GM19372 (cell line): Measurements from ENCODE around the gene ADCY9.
"Not testable (repeated sequence)": the region's sequence is repeated elsewhere in the genome, so short reads cannot be mapped to it uniquely, and the experiment has no call there.

Experiments
- ATAC-seq: cut with Tn5 transposase; IDR thresholded peaks from one replicate; pipeline ENCODE4 v1.9.1; 2021; ENCODE audit warnings: mild to moderate bottlenecking, low read depth, moderate library complexity; ENCODE audit not compliant: unreplicated experiment

Gene ADCY9

GRCh38 chr16:3984111-3985060 lies 131.9 kb downstream of the ADCY9 start:
- no peak for ATAC-seq

- ATAC-seq: no peak
Measured at GRCh38 chr16:3983081-3983520, 133.1 kb downstream of the ADCY9 start.

- ATAC-seq: no peak
Measured at GRCh38 chr16:3982216-3982615, 134.0 kb downstream of the ADCY9 start.

GRCh38 chr16:3980253-3981111 lies 135.8 kb downstream of the ADCY9 start:
- no peak for ATAC-seq

- no peak for ATAC-seq
Measured at GRCh38 chr16:3979518-3979917, 136.7 kb downstream of the ADCY9 start.

GRCh38 chr16:3979070-3979469 lies 137.2 kb downstream of the ADCY9 start:
- no peak for ATAC-seq

GRCh38 chr16:3977376-3977775 lies 138.9 kb downstream of the ADCY9 start:
- no peak for ATAC-seq

GRCh38 chr16:3974751-3975150 lies 141.5 kb downstream of the ADCY9 start:
- no peak for ATAC-seq

- ATAC-seq: no peak
Measured at GRCh38 chr16:3971706-3972105, 144.5 kb downstream of the ADCY9 start.

GRCh38 chr16:3971261-3971660 lies 145.0 kb downstream of the ADCY9 start:
- ATAC-seq: no peak

GRCh38 chr16:3968551-3968950 lies 147.7 kb downstream of the ADCY9 start:
- no peak for ATAC-seq

GRCh38 chr16:3966681-3967080 lies 149.6 kb downstream of the ADCY9 start:
- ATAC-seq: no peak

GRCh38 chr16:3965781-3966582 lies 150.3 kb downstream of the ADCY9 start:
- no peak for ATAC-seq

- no peak for ATAC-seq
Measured at GRCh38 chr16:3965306-3965705, 150.9 kb downstream of the ADCY9 start.

GRCh38 chr16:3964686-3965290 lies 151.5 kb downstream of the ADCY9 start:
- ATAC-seq: no peak

GRCh38 chr16:3963886-3964685 lies 152.2 kb downstream of the ADCY9 start:
- no peak for ATAC-seq

- no peak for ATAC-seq
Measured at GRCh38 chr16:3963203-3963602, 153.0 kb downstream of the ADCY9 start.

- ATAC-seq: no peak
Measured at GRCh38 chr16:3961449-3961849, 154.8 kb downstream of the ADCY9 start.

- not testable (repeated sequence) for ATAC-seq
Measured at GRCh38 chr16:3959926-3960590, 156.2 kb downstream of the ADCY9 start.
